ENCODE results near the gene CCDC116. TPM values are rescaled to one million over a fixed set of nuclear protein-coding genes. Genes with fewer than 3 reads are reported as not detected.
"Not testable (repeated sequence)": the region's sequence is repeated elsewhere in the genome, so short reads cannot be mapped to it uniquely, and the experiment has no call there.

Gene CCDC116
- total and polyA plus RNA-seq, 2 experiments from 2014 or later, result 0.30 to 1.5 TPM

DNA sequence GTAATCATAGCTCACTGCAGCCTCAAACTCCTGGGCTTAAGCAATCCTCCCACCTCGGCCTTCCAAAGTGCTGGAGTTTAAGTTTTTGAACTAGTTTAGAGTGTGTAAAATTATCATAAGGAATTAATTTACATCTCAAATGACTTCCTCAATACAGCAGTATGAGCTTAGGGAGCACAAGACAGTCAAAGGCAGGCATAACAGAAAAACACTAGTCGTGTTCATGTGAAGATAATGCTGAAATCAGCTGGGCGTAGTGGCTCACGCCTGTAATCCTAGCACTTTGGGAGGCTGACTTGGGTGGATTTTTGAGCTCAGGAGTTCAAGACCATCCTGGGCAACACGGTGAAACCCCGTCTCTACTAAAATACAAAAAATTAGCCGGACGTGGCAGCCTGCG, 28.6 kb upstream of the CCDC116 start:
- H3K9me2 ChIP-seq (replicated peaks; ENCODE audit: insufficient read depth), result no peaks in the 10 kb centered on the region
- no peaks in the 10 kb centered on the region for H3K4me1 ChIP-seq (ENCODE audit: insufficient read depth)
- 95% methylated on average over 9 of the region's 9 CpGs for WGBS (ENCODE audit: low lambda C conversion rate, missing lambda C conversion rate)
- TF ChIP-seq EZH2phosphoT487 (IDR thresholded peaks at IDR 0.05; ENCODE audit: low read depth, severe bottlenecking, unreplicated experiment) (no peak), EZH2 (IDR thresholded peaks at IDR 0.05; ENCODE audit: borderline replicate concordance) (no peak)
- TF ChIP-seq, protein P1, sequence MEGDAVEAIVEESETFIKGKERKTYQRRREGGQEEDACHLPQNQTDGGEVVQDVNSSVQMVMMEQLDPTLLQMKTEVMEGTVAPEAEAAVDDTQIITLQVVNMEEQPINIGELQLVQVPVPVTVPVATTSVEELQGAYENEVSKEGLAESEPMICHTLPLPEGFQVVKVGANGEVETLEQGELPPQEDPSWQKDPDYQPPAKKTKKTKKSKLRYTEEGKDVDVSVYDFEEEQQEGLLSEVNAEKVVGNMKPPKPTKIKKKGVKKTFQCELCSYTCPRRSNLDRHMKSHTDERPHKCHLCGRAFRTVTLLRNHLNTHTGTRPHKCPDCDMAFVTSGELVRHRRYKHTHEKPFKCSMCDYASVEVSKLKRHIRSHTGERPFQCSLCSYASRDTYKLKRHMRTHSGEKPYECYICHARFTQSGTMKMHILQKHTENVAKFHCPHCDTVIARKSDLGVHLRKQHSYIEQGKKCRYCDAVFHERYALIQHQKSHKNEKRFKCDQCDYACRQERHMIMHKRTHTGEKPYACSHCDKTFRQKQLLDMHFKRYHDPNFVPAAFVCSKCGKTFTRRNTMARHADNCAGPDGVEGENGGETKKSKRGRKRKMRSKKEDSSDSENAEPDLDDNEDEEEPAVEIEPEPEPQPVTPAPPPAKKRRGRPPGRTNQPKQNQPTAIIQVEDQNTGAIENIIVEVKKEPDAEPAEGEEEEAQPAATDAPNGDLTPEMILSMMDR (IDR thresholded peaks at IDR 0.05; ENCODE audit: poor library complexity), result no peak
- peaks cover 98% of the 10 kb centered on the region for H4K20me1 ChIP-seq (ENCODE audit: insufficient read depth, poor library complexity, severe bottlenecking)
- H3K4me2 ChIP-seq, result no peak overlapping the region
- peaks cover 100% of the 10 kb centered on the region for H3K79me2 ChIP-seq
- no peak for DNase-seq (ENCODE audit: low spot score)
- no peaks in the 10 kb centered on the region for H3K9me3 ChIP-seq (ENCODE audit: low read depth)
- no peaks in the 10 kb centered on the region for H3K27me3 ChIP-seq
- no peak overlapping the region for H2AFZ ChIP-seq
- H3K36me3 ChIP-seq (replicated peaks; ENCODE audit: insufficient read depth, low read depth), result no peaks in the 10 kb centered on the region
- H3K4me3 ChIP-seq, result no peak overlapping the region
- H3K27ac ChIP-seq, result no peak overlapping the region

DNA sequence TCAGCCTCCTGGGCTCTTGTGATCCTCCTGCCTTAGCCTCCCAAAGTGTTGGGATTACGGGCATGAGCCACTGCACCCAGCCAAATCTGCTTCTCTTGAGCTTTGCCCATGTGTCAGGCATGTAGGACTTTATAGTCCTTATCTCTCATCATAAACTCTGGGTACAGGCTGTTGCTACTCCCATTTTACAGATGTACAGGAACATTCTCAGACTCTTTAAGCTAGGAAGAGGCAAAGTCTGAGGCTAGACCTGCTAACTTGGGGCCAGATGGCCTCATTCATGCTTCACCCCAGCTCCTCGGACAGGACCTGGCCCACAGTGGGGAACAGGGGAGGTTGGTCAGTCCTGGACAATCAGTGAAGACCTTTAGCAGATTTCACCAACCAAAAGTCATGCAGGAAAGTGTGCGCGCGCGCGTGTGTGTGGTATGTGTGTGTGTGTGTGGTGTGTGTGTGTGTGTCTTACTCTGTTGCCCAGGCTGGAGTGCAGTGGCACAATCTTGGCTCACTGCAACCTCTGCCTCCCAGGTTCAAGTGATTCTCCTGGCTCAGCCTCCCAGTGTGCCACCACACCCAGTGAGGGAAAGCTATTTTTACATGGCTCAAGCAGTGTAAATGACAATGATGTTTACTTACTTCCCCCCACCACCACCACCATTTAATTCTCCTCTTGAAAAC, 26.5 kb upstream of the CCDC116 start:
- Histone ChIP-seq H3K36me3 (replicated peaks; ENCODE audit: insufficient read depth, low read depth) (no peaks in the 10 kb centered on the region), H3K4me1 (ENCODE audit: insufficient read depth) (no peaks in the 10 kb centered on the region), H3K27ac (no peak overlapping the region), H3K27me3 (no peaks in the 10 kb centered on the region), H3K4me2 (no peak overlapping the region), H3K9me3 (ENCODE audit: low read depth) (no peaks in the 10 kb centered on the region), H3K9me2 (replicated peaks; ENCODE audit: insufficient read depth) (no peaks in the 10 kb centered on the region), H3K4me3 (no peak overlapping the region), H4K20me1 (ENCODE audit: insufficient read depth, poor library complexity, severe bottlenecking) (peaks cover 98% of the 10 kb centered on the region), H2AFZ (no peak overlapping the region), H3K79me2 (peaks cover 100% of the 10 kb centered on the region)
- 100% methylated on average over 7 of the region's 7 CpGs for WGBS (ENCODE audit: low lambda C conversion rate, missing lambda C conversion rate)
- TF ChIP-seq EZH2 (IDR thresholded peaks at IDR 0.05; ENCODE audit: borderline replicate concordance), result no peak
- no peak for TF ChIP-seq EZH2phosphoT487 (IDR thresholded peaks at IDR 0.05; ENCODE audit: low read depth, severe bottlenecking, unreplicated experiment)
- TF ChIP-seq, protein P1 (IDR thresholded peaks at IDR 0.05; ENCODE audit: poor library complexity), result no peak
- DNase-seq (ENCODE audit: low spot score), result no peak

DNA sequence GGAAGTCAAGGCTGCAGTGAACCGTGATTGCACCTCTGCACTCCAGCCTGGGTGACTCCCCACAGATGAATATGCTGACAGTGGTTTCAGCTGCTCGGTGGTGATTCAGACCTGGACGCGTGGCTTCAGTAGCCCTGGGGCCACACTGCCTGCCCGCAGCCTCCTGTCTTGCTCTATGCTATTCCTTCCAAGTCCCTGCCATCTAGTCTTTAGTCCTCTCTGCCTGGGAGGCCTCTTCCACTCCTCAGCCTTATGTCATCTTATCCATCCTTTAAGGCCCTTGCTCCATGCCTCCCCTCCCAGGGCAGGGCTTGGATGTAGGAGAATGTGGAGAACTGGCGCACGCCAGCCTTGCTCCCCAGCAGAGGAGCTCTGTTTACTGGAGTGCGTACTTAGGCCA, 25.8 kb upstream of the CCDC116 start:
- no peak overlapping the region for H2AFZ ChIP-seq
- H3K9me3 ChIP-seq (ENCODE audit: low read depth), result no peaks in the 10 kb centered on the region
- peaks cover 100% of the 10 kb centered on the region for H3K79me2 ChIP-seq
- DNase-seq (ENCODE audit: low spot score), result no peak
- 96% methylated on average over 8 of the region's 8 CpGs for WGBS (ENCODE audit: low lambda C conversion rate, missing lambda C conversion rate)
- H4K20me1 ChIP-seq (ENCODE audit: insufficient read depth, poor library complexity, severe bottlenecking), result peaks cover 99% of the 10 kb centered on the region
- H3K27ac ChIP-seq, result no peak overlapping the region
- no peaks in the 10 kb centered on the region for H3K27me3 ChIP-seq
- H3K4me3 ChIP-seq, result no peak overlapping the region
- H3K4me2 ChIP-seq, result no peak overlapping the region
- H3K36me3 ChIP-seq (replicated peaks; ENCODE audit: insufficient read depth, low read depth), result no peaks in the 10 kb centered on the region
- H3K9me2 ChIP-seq (replicated peaks; ENCODE audit: insufficient read depth), result no peaks in the 10 kb centered on the region
- TF ChIP-seq EZH2phosphoT487 (IDR thresholded peaks at IDR 0.05; ENCODE audit: low read depth, severe bottlenecking, unreplicated experiment) (no peak), EZH2 (IDR thresholded peaks at IDR 0.05; ENCODE audit: borderline replicate concordance) (no peak)
- TF ChIP-seq, protein P1 (IDR thresholded peaks at IDR 0.05; ENCODE audit: poor library complexity), result no peak
- no peaks in the 10 kb centered on the region for H3K4me1 ChIP-seq (ENCODE audit: insufficient read depth)

DNA sequence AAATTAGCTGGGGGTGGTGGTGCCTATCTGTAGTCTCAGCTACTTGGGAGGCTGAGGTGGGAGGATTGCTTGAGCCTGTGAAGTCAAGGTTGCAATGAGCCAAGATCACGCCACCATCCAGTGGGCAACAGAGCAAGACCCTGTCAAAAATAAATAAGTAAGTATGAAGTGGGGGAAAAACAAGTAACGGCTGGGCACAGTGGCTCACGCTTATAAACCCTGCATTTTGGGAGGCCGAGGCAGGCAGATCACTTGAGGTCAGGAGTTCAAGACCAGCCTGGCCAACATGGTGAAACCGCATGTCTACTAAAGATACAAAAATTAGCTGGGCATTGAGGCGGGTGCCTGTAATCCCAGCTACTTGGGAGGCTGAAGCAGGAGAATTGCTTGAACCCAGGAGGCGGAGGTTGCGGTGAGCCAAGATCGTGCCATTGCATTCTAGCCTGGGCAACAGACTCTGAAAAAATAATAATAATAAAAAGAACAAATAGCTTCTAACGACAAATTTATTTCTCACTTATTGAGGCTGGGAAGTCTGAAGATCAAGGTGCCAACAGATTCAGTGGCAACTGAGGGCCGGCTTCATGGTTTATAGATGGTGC, 22.9 kb upstream of the CCDC116 start:
- H3K9me2 ChIP-seq (replicated peaks; ENCODE audit: insufficient read depth); H3K9me3 ChIP-seq (ENCODE audit: low read depth); H3K4me2 ChIP-seq; H3K27me3 ChIP-seq; H3K4me1 ChIP-seq (ENCODE audit: insufficient read depth); H3K36me3 ChIP-seq (replicated peaks; ENCODE audit: insufficient read depth, low read depth); DNase-seq (ENCODE audit: low spot score); H2AFZ ChIP-seq; H3K27ac ChIP-seq; H3K4me3 ChIP-seq: not testable (repeated sequence)
- Histone ChIP-seq H4K20me1 (ENCODE audit: insufficient read depth, poor library complexity, severe bottlenecking) (peaks cover 95% of the 10 kb centered on the region), H3K79me2 (peaks cover 97% of the 10 kb centered on the region)
- 98% methylated on average over 11 of the region's 11 CpGs for WGBS (ENCODE audit: low lambda C conversion rate, missing lambda C conversion rate)

Measured in hepatocyte (in vitro differentiated cells).